GM12872 (cell line): Measurements from ENCODE around the gene TFF1.

Experiments used
- CTCF ChIP-seq: IDR thresholded peaks from 3 replicates; pipeline ENCODE4 v1.5.1; 2011; ENCODE audit warnings: low read depth, mild to moderate bottlenecking, low read length, moderate library complexity; ENCODE audit not compliant: insufficient read depth

The TFF1 gene

DNA sequence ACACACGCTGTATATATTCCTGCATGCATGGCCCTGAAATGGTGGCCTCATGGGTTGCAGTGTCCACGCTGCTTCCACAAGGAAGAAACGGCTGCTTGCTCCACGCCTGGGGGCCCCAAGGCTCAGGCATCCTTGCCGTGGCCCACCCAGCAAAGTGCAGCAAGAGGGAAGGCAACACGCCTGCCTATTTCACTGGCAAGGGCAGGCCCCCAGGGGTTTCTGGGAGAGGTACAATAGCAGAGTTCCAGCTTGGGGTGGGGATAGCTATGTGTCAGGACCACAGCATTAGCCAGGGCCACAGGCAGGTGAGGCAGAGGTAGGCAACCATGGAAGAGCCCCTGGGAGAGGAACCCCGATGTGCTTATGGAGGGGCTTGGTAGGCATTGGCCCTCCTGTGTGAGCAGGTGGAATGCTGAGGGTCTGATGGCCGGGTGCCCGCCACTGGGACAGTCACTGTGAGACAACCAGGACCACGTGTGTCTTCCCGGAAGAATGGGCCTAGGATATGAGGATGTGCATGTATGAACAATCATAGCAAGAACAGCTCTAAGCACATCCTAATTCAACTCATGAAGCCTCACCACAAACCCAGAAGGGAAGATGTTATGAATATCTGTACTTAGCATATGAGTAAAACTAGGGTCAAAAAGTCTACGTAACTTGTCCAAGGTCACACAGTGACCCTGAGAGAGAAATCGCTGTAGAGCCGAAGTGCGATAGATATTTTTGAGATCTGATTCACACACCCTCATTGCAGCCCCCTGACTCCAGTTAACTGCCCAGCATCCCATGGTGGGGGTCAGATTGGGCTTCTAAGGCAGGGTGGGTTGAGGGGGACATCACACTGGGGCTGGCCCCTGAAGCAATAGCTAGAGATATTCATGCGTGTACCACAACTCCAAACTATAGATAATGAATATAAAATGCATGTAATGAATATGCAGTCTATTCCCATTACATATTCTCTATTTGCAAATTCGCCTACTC lies 27.3 kb downstream of the TFF1 start:
- no peak for TF ChIP-seq CTCF

DNA sequence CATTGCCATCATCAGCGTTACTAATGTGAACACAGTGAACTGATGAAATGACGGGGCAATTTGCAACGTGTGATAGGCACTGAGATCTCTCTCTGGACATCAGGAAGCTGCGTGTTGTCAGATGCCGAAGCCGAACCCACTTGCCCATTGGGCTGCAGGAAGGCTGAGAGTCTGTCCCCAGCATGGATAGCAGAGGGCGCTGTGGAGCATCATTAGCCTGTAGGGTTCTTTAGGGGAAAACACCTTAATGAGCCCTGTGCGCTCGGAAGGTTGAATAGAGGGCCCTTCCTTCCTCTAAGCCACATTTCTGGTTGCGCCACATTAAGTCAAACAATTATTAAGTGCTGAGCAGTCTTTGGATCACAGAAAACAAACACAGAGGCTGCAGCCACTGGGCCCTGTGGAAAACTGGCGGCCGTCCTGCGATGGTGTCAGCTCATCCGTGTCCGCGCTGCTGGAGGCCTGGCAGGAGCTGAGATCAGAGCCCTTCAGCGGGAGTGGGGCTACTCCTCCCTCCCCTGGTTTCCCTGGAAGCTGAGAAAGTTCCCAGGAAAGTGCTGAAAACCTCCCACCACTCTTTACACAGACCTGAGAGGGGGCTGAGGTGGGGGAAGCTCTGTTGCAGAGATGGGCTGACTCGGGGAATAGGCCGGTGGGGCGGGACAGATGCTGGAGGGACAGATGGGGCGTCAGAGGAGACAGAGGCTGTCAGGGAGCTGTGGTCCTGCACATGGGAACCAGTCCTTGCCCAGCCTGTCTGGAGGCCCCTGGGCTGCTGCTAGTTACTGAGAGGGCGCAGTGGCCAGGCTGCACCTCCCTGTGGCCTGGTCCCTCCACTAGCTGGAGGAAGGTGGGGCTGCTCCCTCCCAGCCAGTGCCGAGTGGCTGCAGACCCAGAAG lies 28.3 kb downstream of the TFF1 start:
- TF ChIP-seq CTCF, result peak; percentile 77

GRCh38 chr21:42337276-42337675 lies 29.1 kb downstream of the TFF1 start:
- TF ChIP-seq CTCF, result no peak

DNA sequence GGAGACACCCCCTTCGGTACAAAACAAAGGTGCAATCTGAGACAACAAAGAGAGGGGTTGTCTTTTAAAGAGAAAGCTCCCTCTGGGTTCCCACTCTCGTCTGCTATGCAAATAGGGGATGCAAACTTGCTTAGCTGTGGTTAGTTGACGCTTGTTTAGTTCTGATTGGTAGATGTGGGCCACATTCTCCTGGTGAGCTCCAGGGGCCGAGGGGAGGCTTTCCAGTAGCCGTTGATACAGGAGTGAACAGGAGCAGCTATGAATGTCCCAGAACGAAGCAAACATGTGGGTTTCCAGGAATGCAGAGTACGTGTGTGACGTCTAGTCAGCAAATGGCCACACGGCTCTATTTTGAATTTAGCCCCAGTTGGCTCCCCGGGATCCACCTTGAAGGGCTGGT lies 30.3 kb downstream of the TFF1 start:
- no peak for TF ChIP-seq CTCF

DNA sequence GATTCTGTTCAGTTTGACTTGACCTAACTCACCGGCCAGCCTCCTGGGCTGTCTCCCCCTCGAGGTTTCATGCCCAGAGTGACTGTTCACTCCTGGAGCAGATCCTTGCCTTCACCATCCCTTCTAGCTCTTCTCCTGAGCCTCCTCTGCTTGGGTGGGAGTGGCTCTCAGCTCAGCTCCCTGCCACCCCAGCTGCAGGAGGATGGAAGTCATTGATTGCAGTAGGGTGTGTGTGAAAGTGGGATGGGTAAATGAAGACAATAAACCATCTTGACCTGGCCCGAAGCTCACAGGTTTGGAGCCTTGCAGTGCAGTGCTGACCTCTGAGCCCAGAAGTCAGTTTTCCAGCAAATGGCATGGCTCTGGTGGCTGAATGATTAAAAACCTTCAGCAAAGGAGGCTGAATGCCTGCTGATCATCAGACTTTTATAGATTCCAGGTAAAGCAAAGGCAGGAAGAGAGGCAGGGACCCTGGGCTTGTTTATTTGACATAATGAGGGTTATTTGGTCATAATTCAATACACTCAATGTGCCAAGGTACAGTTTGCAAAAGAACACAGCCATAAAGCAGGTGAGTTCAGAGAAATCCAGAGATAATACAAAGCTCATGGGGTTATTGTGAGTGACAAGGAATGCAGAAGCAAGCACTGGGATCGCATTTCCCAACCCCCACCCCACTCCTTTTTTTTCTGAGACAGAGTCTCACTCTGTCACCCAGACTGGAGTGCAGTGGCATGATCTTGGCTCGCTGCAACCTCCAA lies 33.6 kb downstream of the TFF1 start:
- no peak for TF ChIP-seq CTCF

- TF ChIP-seq CTCF, result no peak
Observed at GRCh38 chr21:42331660-42332059, 34.7 kb downstream of the TFF1 start.
